Smooth muscle cell of the brain vasculature (primary cell): ENCODE data around the gene ARL2.
"Not testable (repeated sequence)": the region's sequence is repeated elsewhere in the genome, so short reads cannot be mapped to it uniquely, and the experiment has no call there.

Source experiments
- DNase-seq: peaks from one replicate; pipeline ENCODE4 v3.0.0-alpha.2; 2012; ENCODE audit warnings: low read depth, low spot score

The ARL2 gene

GRCh38 chr11:65013888-65014725, at the start of gene ARL2:
ARL2 (plus strand) TSS chr11:65014160; CDS start chr11:65014208, 48 bp downstream.
- DNase-seq = peak; percentile 76

GRCh38 chr11:64967375-64967774, 46.6 kb upstream of the ARL2 start:
- DNase-seq = no peak

GRCh38 chr11:64969209-64969608, 44.8 kb upstream of the ARL2 start:
- DNase-seq = no peak

- DNase-seq = no peak
These were observed 43.2 kb upstream of the ARL2 start for GRCh38 chr11:64970731-64971151.

- DNase-seq = peak; percentile 62
These were observed 42.3 kb upstream of the ARL2 start, which contains the start of gene MAJIN for GRCh38 chr11:64971421-64972233. MAJIN (minus strand) TSS chr11:64972108; CDS start chr11:64959405, 12,703 bp downstream.

GRCh38 chr11:64974124-64974523, 39.8 kb upstream of the ARL2 start:
- DNase-seq = no peak

- no peak for DNase-seq
These were observed 37.3 kb upstream of the ARL2 start for GRCh38 chr11:64976651-64977050.

GRCh38 chr11:64983339-64983738, 30.6 kb upstream of the ARL2 start:
- DNase-seq = not testable (repeated sequence)

- DNase-seq = no peak
These were observed 25.7 kb upstream of the ARL2 start for GRCh38 chr11:64987998-64988854.

- no peak for DNase-seq
These were observed 24.5 kb upstream of the ARL2 start for GRCh38 chr11:64989416-64989815.

- no peak for DNase-seq
These were observed 23.6 kb upstream of the ARL2 start for GRCh38 chr11:64990222-64990923.

- DNase-seq = no peak
These were observed 19.6 kb upstream of the ARL2 start for GRCh38 chr11:64994318-64994717.

GRCh38 chr11:64996327-64996709, 17.6 kb upstream of the ARL2 start:
- no peak for DNase-seq

- DNase-seq = no peak
These were observed 17.1 kb upstream of the ARL2 start, which contains the start of gene BATF2 for GRCh38 chr11:64996710-64997380. BATF2 (minus strand) TSS chr11:64996971; CDS start chr11:64996914, 57 bp downstream.

- DNase-seq = no peak
These were observed 15.8 kb upstream of the ARL2 start for GRCh38 chr11:64998141-64998540.

- no peak for DNase-seq
These were observed 15.1 kb upstream of the ARL2 start for GRCh38 chr11:64998690-64999431.

GRCh38 chr11:64999478-64999877, 14.5 kb upstream of the ARL2 start:
- no peak for DNase-seq

- DNase-seq = no peak
These were observed 11.3 kb upstream of the ARL2 start for GRCh38 chr11:65002706-65003105.

- DNase-seq = no peak
These were observed 10.7 kb upstream of the ARL2 start for GRCh38 chr11:65003282-65003681.

- not testable (repeated sequence) for DNase-seq
These were observed 10.0 kb upstream of the ARL2 start for GRCh38 chr11:65003968-65004367.
